ENCODE data around the gene CASP9.
A peak's percentile ranks its signal among the peaks of the same experiment; 100 is the strongest.
"Not testable (repeated sequence)": the region's sequence is repeated elsewhere in the genome, so short reads cannot be mapped to it uniquely, and the experiment has no call there.

CASP9 gene

DNA sequence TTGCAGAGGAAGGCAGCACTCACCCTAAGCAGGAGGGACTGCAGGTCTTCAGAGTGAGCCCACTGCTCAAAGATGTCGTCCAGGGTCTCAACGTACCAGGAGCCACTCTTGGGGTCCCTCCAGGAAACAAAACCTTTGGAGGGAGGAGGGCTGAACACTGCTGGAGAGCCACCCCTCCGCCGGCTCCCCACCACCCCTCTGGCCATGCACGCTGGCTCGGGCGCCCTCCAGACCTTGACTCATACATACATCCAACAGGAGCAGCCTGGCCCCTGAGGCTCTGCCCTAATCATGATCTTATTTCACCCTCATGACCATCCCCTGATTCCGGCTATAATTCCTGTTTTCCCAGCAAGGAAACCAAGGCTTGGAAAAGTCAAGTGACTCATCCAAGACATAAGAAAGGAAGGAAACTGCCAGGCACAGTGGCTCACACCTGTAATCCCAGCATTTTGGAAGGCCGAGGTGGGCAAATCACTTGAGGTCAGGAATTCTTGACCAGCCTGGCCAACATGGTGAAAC, 30.1 kb downstream of the CASP9 start:
- Histone ChIP-seq H4K8ac (ENCODE audit: low read length) (no peak overlapping the region), H2BK120ac (ENCODE audit: low read depth, low read length) (no peak overlapping the region), H3K36me3 (ENCODE audit: control insufficient read depth in 1 of 2, insufficient read depth in 2 of 2, low read depth in 1 of 2, low read length in 2 of 2) (peaks cover 22 to 28% of the 10 kb centered on the region in 2 experiments), H3K9ac (ENCODE audit: low read length) (no peak overlapping the region), H3K23ac (ENCODE audit: low read length in 2 of 2) (no peak overlapping the region), H2AFZ (ENCODE audit: low read depth, low read length) (no peak overlapping the region), H3K4me3 (ENCODE audit: insufficient read depth in 1 of 2, low read depth in 1 of 2, low read length in 2 of 2) (no peak overlapping the region), H3K79me1 (replicated peaks; ENCODE audit: low read length, poor library complexity, severe bottlenecking) (no peaks in the 10 kb centered on the region), H2BK5ac (ENCODE audit: low read depth, low read length, poor library complexity, severe bottlenecking) (no peak overlapping the region), H3K18ac (ENCODE audit: low read depth in 1 of 2, low read length in 2 of 2) (no peak overlapping the region), H3K4ac (ENCODE audit: low read depth in 1 of 2, low read length in 2 of 2) (no peak overlapping the region), H2BK12ac (ENCODE audit: low read length in 2 of 2) (no peak overlapping the region), H3K27ac (ENCODE audit: low read length, poor library complexity, severe bottlenecking) (no peak overlapping the region), H3K4me2 (ENCODE audit: low read length, poor library complexity, severe bottlenecking) (no peak overlapping the region), H3K4me1 (ENCODE audit: control insufficient read depth, insufficient read depth, low read depth, low read length) (no peaks in the 10 kb centered on the region), H3K27me3 (ENCODE audit: control insufficient read depth in 1 of 2, insufficient read depth in 1 of 2, low read length in 2 of 2) (no peaks in the 10 kb centered on the region), H3K9me3 (ENCODE audit: control insufficient read depth, low read length) (no peaks in the 10 kb centered on the region), H2AK5ac (ENCODE audit: low read length, severe bottlenecking) (no peak overlapping the region), H3K14ac (ENCODE audit: low read length in 2 of 2) (no peak overlapping the region), H4K91ac (ENCODE audit: low read length) (peak overlapping the region; percentile 21), H2BK15ac (ENCODE audit: low read depth, poor library complexity, severe bottlenecking) (no peak overlapping the region)
- whole genome bisulfite sequencing = 96% methylated on average over 9 of the region's 9 CpGs
- DNase-seq = no peak

GRCh38 chr1:15492596-15492995, 31.4 kb downstream of the CASP9 start:
- no peak overlapping the region for H3K27ac ChIP-seq (ENCODE audit: low read length, poor library complexity, severe bottlenecking)
- WGBS = 18% methylated on average over 5 of the region's 5 CpGs

GRCh38 chr1:15491010-15491409, 33.0 kb downstream of the CASP9 start:
- H2BK15ac ChIP-seq (ENCODE audit: low read depth, poor library complexity, severe bottlenecking) = not testable (repeated sequence)
- WGBS = 82% methylated on average over 4 of the region's 4 CpGs

More at GRCh38 chr1:15492596-15492995, 31.4 kb downstream of the CASP9 start:
- peak; percentile 20 for DNase-seq
- Histone ChIP-seq H3K9ac (ENCODE audit: low read length) (no peak overlapping the region), H3K4me3 (ENCODE audit: insufficient read depth in 1 of 2, low read depth in 1 of 2, low read length in 2 of 2) (no peak overlapping the region), H3K23ac (ENCODE audit: low read length in 2 of 2) (no peak overlapping the region), H3K36me3 (ENCODE audit: control insufficient read depth in 1 of 2, insufficient read depth in 2 of 2, low read depth in 1 of 2, low read length in 2 of 2) (peaks cover 22 to 28% of the 10 kb centered on the region in 2 experiments), H2BK120ac (ENCODE audit: low read depth, low read length) (no peak overlapping the region), H3K79me1 (replicated peaks; ENCODE audit: low read length, poor library complexity, severe bottlenecking) (no peaks in the 10 kb centered on the region), H2BK5ac (ENCODE audit: low read depth, low read length, poor library complexity, severe bottlenecking) (no peak overlapping the region), H3K27me3 (ENCODE audit: control insufficient read depth in 1 of 2, insufficient read depth in 1 of 2, low read length in 2 of 2) (no peaks in the 10 kb centered on the region), H3K4me1 (ENCODE audit: control insufficient read depth, insufficient read depth, low read depth, low read length) (no peaks in the 10 kb centered on the region), H3K14ac (ENCODE audit: low read length in 2 of 2) (no peak overlapping the region), H2AFZ (ENCODE audit: low read depth, low read length) (no peak overlapping the region), H3K9me3 (ENCODE audit: control insufficient read depth, low read length) (no peaks in the 10 kb centered on the region), H3K18ac (ENCODE audit: low read depth in 1 of 2, low read length in 2 of 2) (no peak overlapping the region), H3K4me2 (ENCODE audit: low read length, poor library complexity, severe bottlenecking) (no peak overlapping the region), H4K8ac (ENCODE audit: low read length) (peak overlapping the region; percentile 12), H2AK5ac (ENCODE audit: low read length, severe bottlenecking) (no peak overlapping the region), H3K4ac (ENCODE audit: low read depth in 1 of 2, low read length in 2 of 2) (peak overlapping the region in 1 of 2 experiments; percentile 70), H4K91ac (ENCODE audit: low read length) (no peak overlapping the region), H2BK12ac (ENCODE audit: low read length in 2 of 2) (no peak overlapping the region), H2BK15ac (ENCODE audit: low read depth, poor library complexity, severe bottlenecking) (no peak overlapping the region)

GRCh38 chr1:15489052-15489736, 34.8 kb downstream of the CASP9 start:
- Histone ChIP-seq H3K4me2 (ENCODE audit: low read length, poor library complexity, severe bottlenecking) (no peak overlapping the region), H3K9ac (ENCODE audit: low read length) (no peak overlapping the region), H3K36me3 (ENCODE audit: control insufficient read depth in 1 of 2, insufficient read depth in 2 of 2, low read depth in 1 of 2, low read length in 2 of 2) (peaks cover 16 to 33% of the 10 kb centered on the region in 2 experiments), H2BK120ac (ENCODE audit: low read depth, low read length) (no peak overlapping the region), H3K27me3 (ENCODE audit: control insufficient read depth in 1 of 2, insufficient read depth in 1 of 2, low read length in 2 of 2) (no peaks in the 10 kb centered on the region), H2BK5ac (ENCODE audit: low read depth, low read length, poor library complexity, severe bottlenecking) (no peak overlapping the region), H3K4me3 (ENCODE audit: insufficient read depth in 1 of 2, low read depth in 1 of 2, low read length in 2 of 2) (no peak overlapping the region), H3K4me1 (ENCODE audit: control insufficient read depth, insufficient read depth, low read depth, low read length) (no peaks in the 10 kb centered on the region), H3K23ac (ENCODE audit: low read length in 2 of 2) (no peak overlapping the region), H3K79me1 (replicated peaks; ENCODE audit: low read length, poor library complexity, severe bottlenecking) (no peaks in the 10 kb centered on the region), H3K4ac (ENCODE audit: low read depth in 1 of 2, low read length in 2 of 2) (no peak overlapping the region), H3K18ac (ENCODE audit: low read depth in 1 of 2, low read length in 2 of 2) (no peak overlapping the region), H2BK12ac (ENCODE audit: low read length in 2 of 2) (no peak overlapping the region), H3K9me3 (ENCODE audit: control insufficient read depth, low read length) (no peaks in the 10 kb centered on the region), H2AFZ (ENCODE audit: low read depth, low read length) (no peak overlapping the region), H3K14ac (ENCODE audit: low read length in 2 of 2) (no peak overlapping the region), H4K8ac (ENCODE audit: low read length) (no peak overlapping the region), H3K27ac (ENCODE audit: low read length, poor library complexity, severe bottlenecking) (no peak overlapping the region), H4K91ac (ENCODE audit: low read length) (no peak overlapping the region), H2BK15ac (ENCODE audit: low read depth, poor library complexity, severe bottlenecking) (no peak overlapping the region), H2AK5ac (ENCODE audit: low read length, severe bottlenecking) (no peak overlapping the region)
- 90% methylated on average over 13 of the region's 13 CpGs for WGBS
- DNase-seq = no peak

More at GRCh38 chr1:15491010-15491409, 33.0 kb downstream of the CASP9 start:
- H2BK5ac ChIP-seq (ENCODE audit: low read depth, low read length, poor library complexity, severe bottlenecking); H3K27me3 ChIP-seq (ENCODE audit: control insufficient read depth in 1 of 2, insufficient read depth in 1 of 2, low read length in 2 of 2); H3K4me2 ChIP-seq (ENCODE audit: low read length, poor library complexity, severe bottlenecking); H4K91ac ChIP-seq (ENCODE audit: low read length); DNase-seq; H3K27ac ChIP-seq (ENCODE audit: low read length, poor library complexity, severe bottlenecking); H3K9ac ChIP-seq (ENCODE audit: low read length); H2BK120ac ChIP-seq (ENCODE audit: low read depth, low read length); H2BK12ac ChIP-seq (ENCODE audit: low read length in 2 of 2); H3K14ac ChIP-seq (ENCODE audit: low read length in 2 of 2); H3K23ac ChIP-seq (ENCODE audit: low read length in 2 of 2); H3K18ac ChIP-seq (ENCODE audit: low read depth in 1 of 2, low read length in 2 of 2); H3K79me1 ChIP-seq (replicated peaks; ENCODE audit: low read length, poor library complexity, severe bottlenecking); H3K9me3 ChIP-seq (ENCODE audit: control insufficient read depth, low read length); H3K4ac ChIP-seq (ENCODE audit: low read depth in 1 of 2, low read length in 2 of 2); H2AK5ac ChIP-seq (ENCODE audit: low read length, severe bottlenecking); H3K4me1 ChIP-seq (ENCODE audit: control insufficient read depth, insufficient read depth, low read depth, low read length); H4K8ac ChIP-seq (ENCODE audit: low read length); H3K4me3 ChIP-seq (ENCODE audit: insufficient read depth in 1 of 2, low read depth in 1 of 2, low read length in 2 of 2); H2AFZ ChIP-seq (ENCODE audit: low read depth, low read length): not testable (repeated sequence)
- peaks cover 22 to 34% of the 10 kb centered on the region in 2 experiments for H3K36me3 ChIP-seq (ENCODE audit: control insufficient read depth in 1 of 2, insufficient read depth in 2 of 2, low read depth in 1 of 2, low read length in 2 of 2)
